ENCODE data around the gene ENPP6. TPM values are rescaled to one million over a fixed set of nuclear protein-coding genes. Genes with fewer than 3 reads are reported as not detected.

Gene ENPP6
- polyA plus RNA-seq, 1 donor from 2014 or later = not detected

DNA sequence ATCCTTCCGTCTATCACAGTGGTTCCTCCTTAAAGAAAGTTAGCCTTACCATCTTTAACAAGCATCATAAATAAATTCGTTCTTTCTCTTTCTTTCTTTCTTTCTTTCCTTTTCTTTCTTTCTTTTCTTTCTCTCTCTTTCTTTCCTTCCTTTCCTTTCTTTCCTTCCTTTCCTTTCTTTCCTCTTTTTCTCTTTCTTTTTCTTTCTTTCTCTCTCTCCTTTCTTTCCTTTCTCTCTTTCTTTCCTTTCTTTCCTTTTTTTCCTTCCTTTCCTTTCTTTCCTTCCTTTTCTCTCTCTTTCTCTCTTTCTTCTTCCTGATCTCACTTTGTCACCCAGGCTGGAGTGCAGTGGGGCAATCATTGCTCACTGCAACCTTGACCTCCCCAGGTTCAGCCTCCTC lies 60.4 kb downstream of the ENPP6 start:
- no peaks in the 10 kb centered on the region for H3F3A ChIP-seq (ENCODE audit: insufficient read depth, low read length, poor library complexity, severe bottlenecking)
- H4K20me1 ChIP-seq (ENCODE audit: insufficient read depth) = no peaks in the 10 kb centered on the region
- no peak overlapping the region for H2AFZ ChIP-seq (ENCODE audit: low read depth, low read length)
- H3K9me2 ChIP-seq (ENCODE audit: insufficient read depth, low read length) = no peaks in the 10 kb centered on the region
- H3K9me3 ChIP-seq (ENCODE audit: low read length) = no peaks in the 10 kb centered on the region
- H3K27me3 ChIP-seq (ENCODE audit: insufficient read depth, low read depth, low read length) = no peaks in the 10 kb centered on the region
- no peak overlapping the region for H3K4me2 ChIP-seq (ENCODE audit: low read length)
- H3K9ac ChIP-seq (ENCODE audit: low read length) = no peak overlapping the region
- H3K36me3 ChIP-seq (ENCODE audit: insufficient read depth, low read length) = no peaks in the 10 kb centered on the region
- no peak overlapping the region for H3K4me3 ChIP-seq (ENCODE audit: low read length)
- no peak overlapping the region for H3K27ac ChIP-seq (ENCODE audit: low read length)
- TF ChIP-seq, protein P1, sequence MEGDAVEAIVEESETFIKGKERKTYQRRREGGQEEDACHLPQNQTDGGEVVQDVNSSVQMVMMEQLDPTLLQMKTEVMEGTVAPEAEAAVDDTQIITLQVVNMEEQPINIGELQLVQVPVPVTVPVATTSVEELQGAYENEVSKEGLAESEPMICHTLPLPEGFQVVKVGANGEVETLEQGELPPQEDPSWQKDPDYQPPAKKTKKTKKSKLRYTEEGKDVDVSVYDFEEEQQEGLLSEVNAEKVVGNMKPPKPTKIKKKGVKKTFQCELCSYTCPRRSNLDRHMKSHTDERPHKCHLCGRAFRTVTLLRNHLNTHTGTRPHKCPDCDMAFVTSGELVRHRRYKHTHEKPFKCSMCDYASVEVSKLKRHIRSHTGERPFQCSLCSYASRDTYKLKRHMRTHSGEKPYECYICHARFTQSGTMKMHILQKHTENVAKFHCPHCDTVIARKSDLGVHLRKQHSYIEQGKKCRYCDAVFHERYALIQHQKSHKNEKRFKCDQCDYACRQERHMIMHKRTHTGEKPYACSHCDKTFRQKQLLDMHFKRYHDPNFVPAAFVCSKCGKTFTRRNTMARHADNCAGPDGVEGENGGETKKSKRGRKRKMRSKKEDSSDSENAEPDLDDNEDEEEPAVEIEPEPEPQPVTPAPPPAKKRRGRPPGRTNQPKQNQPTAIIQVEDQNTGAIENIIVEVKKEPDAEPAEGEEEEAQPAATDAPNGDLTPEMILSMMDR (IDR thresholded peaks at IDR 0.05; ENCODE audit: poor library complexity, severe bottlenecking) = no peak
- TF ChIP-seq EZH2 (IDR thresholded peaks at IDR 0.05; ENCODE audit: borderline replicate concordance, insufficient read depth, low read length, poor library complexity, severe bottlenecking) (no peak), SMC3 (conservative IDR thresholded peaks at IDR 0.05; ENCODE audit: poor library complexity) (no peak), EP300 (conservative IDR thresholded peaks at IDR 0.05; ENCODE audit: poor library complexity, severe bottlenecking) (no peak), POLR2AphosphoS5 (IDR thresholded peaks at IDR 0.05) (no peak), MXI1 (conservative IDR thresholded peaks at IDR 0.05; ENCODE audit: poor library complexity, severe bottlenecking) (no peak), REST (IDR thresholded peaks at IDR 0.05; ENCODE audit: borderline replicate concordance) (no peak), TAF1 (IDR thresholded peaks at IDR 0.05; ENCODE audit: low read depth) (no peak), RAD21 (conservative IDR thresholded peaks at IDR 0.05) (no peak)
- no peaks in the 10 kb centered on the region for H3K79me2 ChIP-seq (replicated peaks; ENCODE audit: insufficient read depth, low read length)

DNA sequence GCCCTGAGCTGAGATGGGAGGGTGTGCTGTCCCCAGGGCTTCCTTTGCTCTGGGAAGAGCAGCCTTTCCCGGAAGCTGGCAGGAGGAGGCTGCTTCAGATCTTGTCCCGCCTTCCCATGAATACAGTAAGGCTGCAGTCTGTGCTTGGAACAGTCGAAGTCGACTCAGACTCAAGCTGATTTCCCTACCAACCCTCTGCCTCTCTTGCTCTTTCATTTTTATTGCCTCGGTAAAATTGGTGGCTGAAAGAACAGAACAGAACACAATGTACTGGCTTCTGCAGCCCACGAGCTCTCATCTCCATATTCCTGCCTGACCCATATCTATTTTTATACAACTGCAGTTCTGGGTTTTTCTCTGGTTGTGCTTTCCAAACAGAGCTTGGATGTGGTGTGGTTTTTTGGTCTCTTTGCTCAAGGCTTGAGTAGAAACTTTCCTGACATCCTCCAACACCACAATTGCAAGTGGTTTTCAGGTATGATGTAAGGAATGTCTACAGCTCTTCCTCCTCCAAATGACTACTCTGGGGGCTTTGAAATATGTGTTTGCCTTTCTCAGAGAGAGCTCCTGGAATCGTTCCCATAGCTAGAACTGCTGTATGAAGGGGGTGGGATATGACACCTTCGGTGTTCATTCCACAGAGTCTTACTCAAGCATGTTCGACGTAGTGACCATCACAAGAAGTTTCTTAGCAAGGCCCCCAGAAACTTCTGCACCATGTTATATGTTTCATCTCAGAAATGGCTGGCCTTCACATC lies 61.3 kb downstream of the ENPP6 start:
- no peak overlapping the region for H3K9ac ChIP-seq (ENCODE audit: low read length)
- H3K27me3 ChIP-seq (ENCODE audit: insufficient read depth, low read depth, low read length) = no peaks in the 10 kb centered on the region
- H3K4me2 ChIP-seq (ENCODE audit: low read length) = no peak overlapping the region
- no peaks in the 10 kb centered on the region for H3K9me2 ChIP-seq (ENCODE audit: insufficient read depth, low read length)
- H3K4me3 ChIP-seq (ENCODE audit: low read length) = no peak overlapping the region
- no peaks in the 10 kb centered on the region for H3K36me3 ChIP-seq (ENCODE audit: insufficient read depth, low read length)
- no peak overlapping the region for H2AFZ ChIP-seq (ENCODE audit: low read depth, low read length)
- H4K20me1 ChIP-seq (ENCODE audit: insufficient read depth) = no peaks in the 10 kb centered on the region
- no peak overlapping the region for H3K27ac ChIP-seq (ENCODE audit: low read length)
- no peaks in the 10 kb centered on the region for H3K79me2 ChIP-seq (replicated peaks; ENCODE audit: insufficient read depth, low read length)
- TF ChIP-seq EZH2 (IDR thresholded peaks at IDR 0.05; ENCODE audit: borderline replicate concordance, insufficient read depth, low read length, poor library complexity, severe bottlenecking) (no peak), RAD21 (conservative IDR thresholded peaks at IDR 0.05) (no peak), MXI1 (conservative IDR thresholded peaks at IDR 0.05; ENCODE audit: poor library complexity, severe bottlenecking) (no peak), POLR2AphosphoS5 (IDR thresholded peaks at IDR 0.05) (no peak), REST (IDR thresholded peaks at IDR 0.05; ENCODE audit: borderline replicate concordance) (no peak), TAF1 (IDR thresholded peaks at IDR 0.05; ENCODE audit: low read depth) (no peak), SMC3 (conservative IDR thresholded peaks at IDR 0.05; ENCODE audit: poor library complexity) (no peak)
- TF ChIP-seq, protein P1 (IDR thresholded peaks at IDR 0.05; ENCODE audit: poor library complexity, severe bottlenecking) = no peak
- no peaks in the 10 kb centered on the region for H3K9me3 ChIP-seq (ENCODE audit: low read length)
- no peaks in the 10 kb centered on the region for H3F3A ChIP-seq (ENCODE audit: insufficient read depth, low read length, poor library complexity, severe bottlenecking)

All from neural cell (in vitro differentiated cells).